GM12892 (cell line): ENCODE measurements around the gene VIPR2.
"Not testable (repeated sequence)": the region's sequence is repeated elsewhere in the genome, so short reads cannot be mapped to it uniquely, and the experiment has no call there.

ENCODE experiments used
- DNase-seq: peaks from one replicate; pipeline ENCODE4 v3.0.0; 2011; ENCODE audit not compliant: insufficient read length
- FAIRE-seq: peaks from 2 replicates; lab custom pipeline; 2011; peaks lifted over from hg19 to GRCh38; lab: Jason Lieb, UNC
- POLR2A ChIP-seq: IDR thresholded peaks from 2 replicates; pipeline ENCODE4 v1.6.1; 2011; ENCODE audit warnings: low read depth, low read length, control low read depth
- POLR2AphosphoS5 ChIP-seq: IDR thresholded peaks from 2 replicates; pipeline ENCODE4 v1.6.1; 2011; ENCODE audit warnings: low read depth, low read length, control low read depth
- TAF1 ChIP-seq: IDR thresholded peaks from 2 replicates; pipeline ENCODE4 v1.6.1; 2011; ENCODE audit warnings: low read depth, mild to moderate bottlenecking, control low read depth, low read length, borderline replicate concordance

The VIPR2 gene

GRCh38 chr7:159005618-159006017 is 139.0 kb downstream of the VIPR2 start:
- no peak for FAIRE-seq
- TF ChIP-seq POLR2AphosphoS5, result no peak
- no peak for DNase-seq

GRCh38 chr7:159004411-159004810 is 140.3 kb downstream of the VIPR2 start:
- DNase-seq (no peak), FAIRE-seq (no peak)
- no peak for TF ChIP-seq POLR2AphosphoS5
- TF ChIP-seq POLR2A, result no peak
- no peak for TF ChIP-seq TAF1

- FAIRE-seq (no peak), DNase-seq (no peak)
- TF ChIP-seq POLR2AphosphoS5 (no peak), TAF1 (no peak), POLR2A (no peak)
Observed at GRCh38 chr7:159001811-159002210, 142.9 kb downstream of the VIPR2 start.

- TF ChIP-seq POLR2A, result no peak
- TF ChIP-seq TAF1, result no peak
- no peak for TF ChIP-seq POLR2AphosphoS5
- DNase-seq (no peak), FAIRE-seq (no peak)
Observed at GRCh38 chr7:159000859-159001435, 143.7 kb downstream of the VIPR2 start.

- FAIRE-seq (no peak), DNase-seq (no peak)
- TF ChIP-seq POLR2A, result no peak
- TF ChIP-seq POLR2AphosphoS5, result no peak
- no peak for TF ChIP-seq TAF1
Observed at GRCh38 chr7:159000070-159000469, 144.6 kb downstream of the VIPR2 start.

- no peak for TF ChIP-seq POLR2AphosphoS5
- TF ChIP-seq TAF1, result no peak
- no peak for TF ChIP-seq POLR2A
- FAIRE-seq (no peak), DNase-seq (no peak)
Observed at GRCh38 chr7:158999496-158999895, 145.2 kb downstream of the VIPR2 start.

- FAIRE-seq, DNase-seq: not testable (repeated sequence)
Observed at GRCh38 chr7:158998261-158998660, 146.4 kb downstream of the VIPR2 start.

GRCh38 chr7:158997471-158997870 is 147.2 kb downstream of the VIPR2 start:
- TF ChIP-seq POLR2AphosphoS5 (no peak), POLR2A (no peak), TAF1 (no peak)
- DNase-seq (no peak), FAIRE-seq (no peak)

GRCh38 chr7:158997110-158997453 is 147.6 kb downstream of the VIPR2 start:
- TF ChIP-seq POLR2A (no peak), POLR2AphosphoS5 (no peak), TAF1 (no peak)
- FAIRE-seq (no peak), DNase-seq (no peak)

GRCh38 chr7:158996214-158997109 is 148.2 kb downstream of the VIPR2 start:
- DNase-seq (no peak), FAIRE-seq (no peak)
- TF ChIP-seq TAF1 (no peak), POLR2A (no peak), POLR2AphosphoS5 (no peak)

GRCh38 chr7:158995514-158995913 is 149.2 kb downstream of the VIPR2 start:
- DNase-seq, result no peak
- no peak for FAIRE-seq
- no peak for TF ChIP-seq POLR2A
- no peak for TF ChIP-seq POLR2AphosphoS5
- TF ChIP-seq TAF1, result no peak

- no peak for TF ChIP-seq POLR2A
- TF ChIP-seq POLR2AphosphoS5, result no peak
- no peak for TF ChIP-seq TAF1
- FAIRE-seq, result no peak
- no peak for DNase-seq
Observed at GRCh38 chr7:158994687-158995086, 150.0 kb downstream of the VIPR2 start.

- TF ChIP-seq TAF1 (no peak), POLR2AphosphoS5 (no peak), POLR2A (no peak)
- no peak for DNase-seq
- FAIRE-seq, result no peak
Observed at GRCh38 chr7:158993591-158993990, 151.1 kb downstream of the VIPR2 start.
